Measurements from ENCODE around the gene ACKR4.

GRCh38 chr3:132622148-132622547 is 25.1 kb downstream of the ACKR4 start:
- TF ChIP-seq, protein P1, sequence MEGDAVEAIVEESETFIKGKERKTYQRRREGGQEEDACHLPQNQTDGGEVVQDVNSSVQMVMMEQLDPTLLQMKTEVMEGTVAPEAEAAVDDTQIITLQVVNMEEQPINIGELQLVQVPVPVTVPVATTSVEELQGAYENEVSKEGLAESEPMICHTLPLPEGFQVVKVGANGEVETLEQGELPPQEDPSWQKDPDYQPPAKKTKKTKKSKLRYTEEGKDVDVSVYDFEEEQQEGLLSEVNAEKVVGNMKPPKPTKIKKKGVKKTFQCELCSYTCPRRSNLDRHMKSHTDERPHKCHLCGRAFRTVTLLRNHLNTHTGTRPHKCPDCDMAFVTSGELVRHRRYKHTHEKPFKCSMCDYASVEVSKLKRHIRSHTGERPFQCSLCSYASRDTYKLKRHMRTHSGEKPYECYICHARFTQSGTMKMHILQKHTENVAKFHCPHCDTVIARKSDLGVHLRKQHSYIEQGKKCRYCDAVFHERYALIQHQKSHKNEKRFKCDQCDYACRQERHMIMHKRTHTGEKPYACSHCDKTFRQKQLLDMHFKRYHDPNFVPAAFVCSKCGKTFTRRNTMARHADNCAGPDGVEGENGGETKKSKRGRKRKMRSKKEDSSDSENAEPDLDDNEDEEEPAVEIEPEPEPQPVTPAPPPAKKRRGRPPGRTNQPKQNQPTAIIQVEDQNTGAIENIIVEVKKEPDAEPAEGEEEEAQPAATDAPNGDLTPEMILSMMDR (conservative IDR thresholded peaks at IDR 0.05): no peak
- TF ChIP-seq ZFX (IDR thresholded peaks at IDR 0.05): no peak

All from C4-2B (cell line).